Measurements from ENCODE around the gene NR6A1. TPM values are rescaled to one million over a fixed set of nuclear protein-coding genes. Genes with fewer than 3 reads are reported as not detected.

NR6A1 gene
- total and polyA plus RNA-seq, 2 of the 13 experiments (the other 11 are each of a cell fraction or from before 2014, with no cell fraction given), result 28.1 to 31.5 TPM

GRCh38 chr9:124618476-124618875 is 152.6 kb downstream of the NR6A1 start (continued):
- TF ChIP-seq ZNF609 (CRISPR knock-in tag; IDR thresholded peaks at IDR 0.05; ENCODE audit: borderline replicate concordance), result no peak
- no peak for TF ChIP-seq TFDP1 (CRISPR knock-in tag; IDR thresholded peaks at IDR 0.05; ENCODE audit: borderline replicate concordance)
- TF ChIP-seq RFXAP (CRISPR knock-in tag; IDR thresholded peaks at IDR 0.05; ENCODE audit: borderline replicate concordance), result no peak
- TF ChIP-seq ZNF414 (CRISPR knock-in tag; IDR thresholded peaks at IDR 0.05), result no peak
- no peak for TF ChIP-seq ZNF549 (CRISPR knock-in tag; IDR thresholded peaks at IDR 0.05)
- TF ChIP-seq MYNN (CRISPR knock-in tag; IDR thresholded peaks at IDR 0.05; ENCODE audit: low read depth), result no peak
- no peak for TF ChIP-seq ZNF138 (CRISPR knock-in tag; IDR thresholded peaks at IDR 0.05; ENCODE audit: low read depth)
- TF ChIP-seq MIER3 (CRISPR knock-in tag; IDR thresholded peaks at IDR 0.05; ENCODE audit: borderline replicate concordance), result no peak
- no peak for TF ChIP-seq THRA (CRISPR knock-in tag; IDR thresholded peaks at IDR 0.05; ENCODE audit: borderline replicate concordance)
